ENCODE data around the gene AP3B2.

- TF ChIP-seq CTCF (conservative IDR thresholded peaks at IDR 0.05 in 1 of 2, IDR thresholded peaks at IDR 0.05 in 1 of 2; ENCODE audit: low read depth in 1 of 2, low read length in 2 of 2) (no peak), EZH2 (IDR thresholded peaks at IDR 0.05; ENCODE audit: low read length, missing control alignments) (no peak)
Observed at GRCh38 chr15:82715003-82715402, 5.3 kb upstream of the AP3B2 start.
